Measurements from ENCODE around the gene PEX14. TPM values are rescaled to one million over a fixed set of nuclear protein-coding genes. Genes with fewer than 3 reads are reported as not detected.

PEX14 gene
- total RNA-seq, 2 experiments from 2014 or later = 13.3 to 14.8 TPM

DNA sequence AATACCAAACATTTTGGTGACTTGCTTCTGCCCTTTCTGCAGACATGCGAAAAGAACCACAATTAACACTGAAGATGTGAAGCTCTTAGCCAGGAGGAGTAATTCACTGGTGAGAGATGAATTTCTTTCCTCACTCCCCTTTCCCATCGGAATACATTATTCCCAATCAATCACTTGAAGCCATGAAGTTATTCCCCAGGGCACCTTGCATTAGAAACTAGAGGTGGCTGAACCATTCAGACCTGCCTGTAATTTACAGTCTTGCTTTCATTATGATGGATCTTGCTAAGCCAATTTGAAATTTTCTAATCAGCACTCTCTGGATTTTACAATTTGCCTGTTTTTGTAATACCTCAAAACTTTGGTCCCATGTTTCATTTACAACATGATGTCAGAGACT lies 34.4 kb upstream of the PEX14 start:
- TF ChIP-seq, protein P1, sequence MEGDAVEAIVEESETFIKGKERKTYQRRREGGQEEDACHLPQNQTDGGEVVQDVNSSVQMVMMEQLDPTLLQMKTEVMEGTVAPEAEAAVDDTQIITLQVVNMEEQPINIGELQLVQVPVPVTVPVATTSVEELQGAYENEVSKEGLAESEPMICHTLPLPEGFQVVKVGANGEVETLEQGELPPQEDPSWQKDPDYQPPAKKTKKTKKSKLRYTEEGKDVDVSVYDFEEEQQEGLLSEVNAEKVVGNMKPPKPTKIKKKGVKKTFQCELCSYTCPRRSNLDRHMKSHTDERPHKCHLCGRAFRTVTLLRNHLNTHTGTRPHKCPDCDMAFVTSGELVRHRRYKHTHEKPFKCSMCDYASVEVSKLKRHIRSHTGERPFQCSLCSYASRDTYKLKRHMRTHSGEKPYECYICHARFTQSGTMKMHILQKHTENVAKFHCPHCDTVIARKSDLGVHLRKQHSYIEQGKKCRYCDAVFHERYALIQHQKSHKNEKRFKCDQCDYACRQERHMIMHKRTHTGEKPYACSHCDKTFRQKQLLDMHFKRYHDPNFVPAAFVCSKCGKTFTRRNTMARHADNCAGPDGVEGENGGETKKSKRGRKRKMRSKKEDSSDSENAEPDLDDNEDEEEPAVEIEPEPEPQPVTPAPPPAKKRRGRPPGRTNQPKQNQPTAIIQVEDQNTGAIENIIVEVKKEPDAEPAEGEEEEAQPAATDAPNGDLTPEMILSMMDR (IDR thresholded peaks at IDR 0.05) = no peak
- no peaks in the 10 kb centered on the region for H3K27me3 Mint-ChIP-seq
- POLR2A ChIA-PET = interaction anchor here (0.7 kb wide), 1 partner anchor 1477 kb away, joined by 3 read pairs; no protein-coding TSS in a partner anchor
- DNase-seq = no peak
- ATAC-seq (ENCODE audit: poor library complexity) = no peak
- CTCF ChIA-PET = no interaction called here
- Histone ChIP-seq H3K36me3 (ENCODE audit: insufficient read depth, low read length) (no peaks in the 10 kb centered on the region), H3K4me3 (ENCODE audit: low read length) (no peak overlapping the region), H3K27ac (ENCODE audit: low read depth in 1 of 2, low read length in 2 of 2) (no peak overlapping the region), H3K9me3 (ENCODE audit: control insufficient read depth in 1 of 2, insufficient read depth in 1 of 2, low read length in 2 of 2) (no peaks in the 10 kb centered on the region), H3K4me1 (ENCODE audit: insufficient read depth, low read length) (no peaks in the 10 kb centered on the region), H3K27me3 (ENCODE audit: control insufficient read depth in 1 of 2, insufficient read depth in 2 of 2, low read length in 2 of 2) (no peaks in the 10 kb centered on the region)
- H3K9me3 Mint-ChIP-seq = no peaks in the 10 kb centered on the region
- no peak overlapping the region for H3K27ac Mint-ChIP-seq
- H3K4me3 Mint-ChIP-seq = no peak overlapping the region
- H3K36me3 Mint-ChIP-seq (ENCODE audit: low read depth) = peaks cover 6% of the 10 kb centered on the region
- intact Hi-C loops (cut with DNase I, micrococcal nuclease) = no loop called here
- no peaks in the 10 kb centered on the region for H3K4me1 Mint-ChIP-seq (ENCODE audit: low read depth)

DNA sequence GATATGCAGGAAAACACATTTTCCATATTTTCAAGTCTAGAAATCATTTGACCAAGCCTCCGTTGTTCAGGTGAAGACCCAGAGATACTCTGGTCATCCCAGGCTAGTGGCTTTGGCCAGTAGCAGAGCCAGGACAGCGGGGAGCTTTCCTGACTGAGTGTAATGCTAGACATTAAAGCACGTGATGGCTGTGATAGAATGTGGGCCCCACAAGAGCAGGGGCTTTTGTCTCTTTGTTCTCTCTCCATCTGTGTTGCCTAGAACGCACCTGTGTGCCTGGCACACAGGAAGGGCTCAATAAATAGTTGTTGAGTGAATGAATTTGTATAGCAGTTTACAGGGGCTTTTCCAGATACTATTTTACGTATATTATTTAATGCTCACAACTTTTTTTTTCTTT lies 34.0 kb upstream of the PEX14 start:
- Histone ChIP-seq H3K4me1 (ENCODE audit: insufficient read depth, low read length) (no peaks in the 10 kb centered on the region), H3K9me3 (ENCODE audit: control insufficient read depth in 1 of 2, insufficient read depth in 1 of 2, low read length in 2 of 2) (no peaks in the 10 kb centered on the region), H3K4me3 (ENCODE audit: low read length) (no peak overlapping the region), H3K36me3 (ENCODE audit: insufficient read depth, low read length) (no peaks in the 10 kb centered on the region), H3K27me3 (ENCODE audit: control insufficient read depth in 1 of 2, insufficient read depth in 2 of 2, low read length in 2 of 2) (no peaks in the 10 kb centered on the region), H3K27ac (ENCODE audit: low read depth in 1 of 2, low read length in 2 of 2) (no peak overlapping the region)
- POLR2A ChIA-PET = no interaction called here
- no peak for DNase-seq
- CTCF ChIA-PET = no interaction called here
- H3K4me3 Mint-ChIP-seq = no peak overlapping the region
- no peaks in the 10 kb centered on the region for H3K9me3 Mint-ChIP-seq
- no peaks in the 10 kb centered on the region for H3K4me1 Mint-ChIP-seq (ENCODE audit: low read depth)
- H3K27ac Mint-ChIP-seq = no peak overlapping the region
- no peaks in the 10 kb centered on the region for H3K27me3 Mint-ChIP-seq
- peaks cover 6% of the 10 kb centered on the region for H3K36me3 Mint-ChIP-seq (ENCODE audit: low read depth)
- ATAC-seq (ENCODE audit: poor library complexity) = no peak
- TF ChIP-seq, protein P1 (IDR thresholded peaks at IDR 0.05) = no peak
- intact Hi-C loops (cut with DNase I, micrococcal nuclease) = no loop called here

DNA sequence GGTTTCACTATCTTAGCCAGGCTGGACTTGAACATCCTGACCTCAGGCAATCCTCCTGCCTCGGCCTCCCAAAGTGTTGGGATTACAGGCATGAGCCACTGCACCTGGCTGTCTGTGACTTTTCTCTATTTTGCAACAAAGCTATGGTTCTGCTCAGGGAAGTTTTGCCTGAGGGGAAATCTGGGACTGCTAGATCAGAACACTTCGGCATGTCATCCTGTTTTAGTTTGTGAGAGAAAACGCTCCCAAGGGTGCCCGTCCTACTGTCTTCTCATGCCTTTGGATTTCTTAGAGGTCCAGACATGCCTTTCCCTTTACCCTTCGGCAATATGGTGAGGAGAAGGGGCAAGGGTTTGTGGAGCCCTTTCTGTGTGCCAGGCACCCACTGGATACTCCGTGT lies 30.5 kb upstream of the PEX14 start:
- ChIA-PET POLR2A (no interaction called here), CTCF (no interaction called here)
- peaks cover 6% of the 10 kb centered on the region for H3K36me3 Mint-ChIP-seq (ENCODE audit: low read depth)

More for the DNA sequence above, 30.5 kb upstream of the PEX14 start:
- Histone ChIP-seq H3K36me3 (ENCODE audit: insufficient read depth, low read length) (no peaks in the 10 kb centered on the region), H3K27me3 (ENCODE audit: control insufficient read depth in 1 of 2, insufficient read depth in 2 of 2, low read length in 2 of 2) (no peaks in the 10 kb centered on the region), H3K27ac (ENCODE audit: low read depth in 1 of 2, low read length in 2 of 2) (no peak overlapping the region), H3K4me3 (ENCODE audit: low read length) (no peak overlapping the region), H3K9me3 (ENCODE audit: control insufficient read depth in 1 of 2, insufficient read depth in 1 of 2, low read length in 2 of 2) (no peaks in the 10 kb centered on the region), H3K4me1 (ENCODE audit: insufficient read depth, low read length) (no peaks in the 10 kb centered on the region)
- TF ChIP-seq, protein P1 (IDR thresholded peaks at IDR 0.05) = no peak
- no peak for ATAC-seq (ENCODE audit: poor library complexity)
- H3K27me3 Mint-ChIP-seq = no peaks in the 10 kb centered on the region
- H3K9me3 Mint-ChIP-seq = no peaks in the 10 kb centered on the region
- DNase-seq = no peak
- intact Hi-C loops (cut with DNase I, micrococcal nuclease) = no loop called here
- H3K4me1 Mint-ChIP-seq (ENCODE audit: low read depth) = no peaks in the 10 kb centered on the region
- no peak overlapping the region for H3K4me3 Mint-ChIP-seq
- no peak overlapping the region for H3K27ac Mint-ChIP-seq
